ENCODE results near the gene RAI14. TPM values are rescaled to one million over a fixed set of nuclear protein-coding genes. Genes with fewer than 3 reads are reported as not detected.

The RAI14 gene
- total RNA-seq, 1 donor from 2014 or later = 259 TPM

DNA sequence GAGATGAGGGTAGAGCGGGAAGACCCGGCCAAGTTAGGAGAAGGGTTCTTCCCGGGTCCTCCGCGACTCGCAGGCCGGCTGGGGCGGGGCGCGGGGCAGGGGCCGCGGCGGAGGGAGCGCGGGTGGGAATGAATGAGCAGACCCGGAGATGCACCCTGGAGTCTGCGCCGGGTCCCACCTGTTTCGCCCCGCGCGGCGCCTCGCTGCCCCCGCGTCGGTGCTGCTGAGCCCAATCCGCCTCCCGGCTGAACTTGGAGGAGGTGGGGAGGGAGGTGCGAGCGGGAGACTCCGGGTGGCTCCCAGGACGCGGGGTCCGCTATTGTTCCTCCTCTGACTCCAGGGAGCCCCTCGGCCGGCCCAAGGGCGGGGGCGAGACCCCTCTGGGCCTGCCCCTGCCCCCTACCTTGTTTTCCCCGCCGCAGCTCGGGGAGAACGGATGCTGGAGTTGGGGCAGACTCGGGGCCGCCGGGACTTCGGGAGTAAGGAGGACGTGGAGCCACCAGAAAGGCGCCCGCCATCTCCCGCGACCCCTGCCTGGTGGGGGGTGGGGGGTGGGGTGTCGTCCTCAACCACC lies 659 bp downstream of the RAI14 start:
- TF ChIP-seq, protein P1, sequence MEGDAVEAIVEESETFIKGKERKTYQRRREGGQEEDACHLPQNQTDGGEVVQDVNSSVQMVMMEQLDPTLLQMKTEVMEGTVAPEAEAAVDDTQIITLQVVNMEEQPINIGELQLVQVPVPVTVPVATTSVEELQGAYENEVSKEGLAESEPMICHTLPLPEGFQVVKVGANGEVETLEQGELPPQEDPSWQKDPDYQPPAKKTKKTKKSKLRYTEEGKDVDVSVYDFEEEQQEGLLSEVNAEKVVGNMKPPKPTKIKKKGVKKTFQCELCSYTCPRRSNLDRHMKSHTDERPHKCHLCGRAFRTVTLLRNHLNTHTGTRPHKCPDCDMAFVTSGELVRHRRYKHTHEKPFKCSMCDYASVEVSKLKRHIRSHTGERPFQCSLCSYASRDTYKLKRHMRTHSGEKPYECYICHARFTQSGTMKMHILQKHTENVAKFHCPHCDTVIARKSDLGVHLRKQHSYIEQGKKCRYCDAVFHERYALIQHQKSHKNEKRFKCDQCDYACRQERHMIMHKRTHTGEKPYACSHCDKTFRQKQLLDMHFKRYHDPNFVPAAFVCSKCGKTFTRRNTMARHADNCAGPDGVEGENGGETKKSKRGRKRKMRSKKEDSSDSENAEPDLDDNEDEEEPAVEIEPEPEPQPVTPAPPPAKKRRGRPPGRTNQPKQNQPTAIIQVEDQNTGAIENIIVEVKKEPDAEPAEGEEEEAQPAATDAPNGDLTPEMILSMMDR (IDR thresholded peaks at IDR 0.05; ENCODE audit: partially characterized antibody, unreplicated experiment) = no peak
- Mint-ChIP-seq H3K27me3 (ENCODE audit: unreplicated experiment) (peaks cover 16% of the 10 kb centered on the region), H3K4me1 (ENCODE audit: low read depth, unreplicated experiment) (peaks cover 13% of the 10 kb centered on the region), H3K27ac (ENCODE audit: unreplicated experiment) (peak overlapping the region; percentile 92), H3K9me3 (ENCODE audit: unreplicated experiment) (peaks cover 20% of the 10 kb centered on the region), H3K36me3 (ENCODE audit: unreplicated experiment) (peaks cover 9% of the 10 kb centered on the region), H3K4me3 (ENCODE audit: unreplicated experiment) (peak overlapping the region; percentile 98)
- peak; percentile 51 for DNase-seq

DNA sequence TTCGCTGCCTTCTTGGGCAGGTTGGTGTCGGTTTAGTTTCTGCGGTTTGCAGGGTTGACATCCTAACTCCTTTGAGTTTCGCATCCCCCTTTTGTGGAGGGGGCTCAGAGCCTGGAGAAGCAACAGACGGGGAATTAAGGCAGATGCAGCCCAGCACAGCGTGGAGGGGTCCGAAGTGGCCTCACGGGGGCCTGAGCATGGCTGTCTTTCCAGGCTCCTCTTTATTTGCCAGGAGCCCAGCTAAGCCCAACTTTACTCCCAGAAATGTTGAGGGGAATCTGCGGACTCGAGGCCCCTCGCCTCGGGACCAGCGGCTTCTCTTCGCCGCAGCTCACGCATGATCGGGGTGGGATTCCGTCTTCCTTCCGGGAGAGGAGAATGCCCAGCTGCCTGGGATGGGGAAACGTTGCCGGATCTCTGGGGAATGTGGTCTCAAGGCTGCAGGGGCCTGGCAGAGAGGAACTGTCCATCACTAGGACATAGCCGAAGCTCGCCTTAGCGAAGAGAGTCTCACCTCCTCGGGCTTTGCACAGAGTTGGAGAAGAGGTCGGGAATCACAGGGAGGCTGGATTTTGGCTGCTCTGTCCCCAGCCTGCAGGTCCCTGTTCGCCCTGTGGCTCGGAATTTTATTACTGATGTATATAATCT lies 1.3 kb downstream of the RAI14 start:
- Mint-ChIP-seq H3K9me3 (ENCODE audit: unreplicated experiment) (peaks cover 20% of the 10 kb centered on the region), H3K27ac (ENCODE audit: unreplicated experiment) (peak overlapping the region; percentile 92), H3K4me1 (ENCODE audit: low read depth, unreplicated experiment) (peaks cover 16% of the 10 kb centered on the region), H3K36me3 (ENCODE audit: unreplicated experiment) (peaks cover 9% of the 10 kb centered on the region), H3K27me3 (ENCODE audit: unreplicated experiment) (peaks cover 16% of the 10 kb centered on the region), H3K4me3 (ENCODE audit: unreplicated experiment) (peak overlapping the region; percentile 98)
- peak; percentile 69 for DNase-seq
- TF ChIP-seq, protein P1 (IDR thresholded peaks at IDR 0.05; ENCODE audit: partially characterized antibody, unreplicated experiment) = no peak

DNA sequence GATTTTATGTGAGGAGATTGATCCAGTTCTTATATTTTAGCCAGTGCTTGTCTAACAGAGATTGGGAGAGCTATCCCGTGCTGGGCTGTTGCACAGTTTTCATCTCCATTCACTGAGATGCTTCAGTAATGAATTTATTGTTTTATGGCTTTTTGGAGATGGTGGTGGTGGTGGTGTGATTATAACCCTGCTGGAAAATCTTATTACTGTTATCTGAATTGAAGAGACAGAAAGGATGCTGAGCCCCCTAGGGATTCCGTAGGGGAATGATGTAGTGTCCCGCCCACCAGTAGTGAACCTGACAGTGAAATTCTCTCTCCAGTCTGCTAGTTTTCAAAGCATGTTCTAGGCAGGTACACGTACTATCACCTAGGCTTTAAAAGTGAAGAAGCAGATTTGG lies 1.9 kb downstream of the RAI14 start:
- Mint-ChIP-seq H3K9me3 (ENCODE audit: unreplicated experiment) (peaks cover 20% of the 10 kb centered on the region), H3K27me3 (ENCODE audit: unreplicated experiment) (peaks cover 16% of the 10 kb centered on the region), H3K4me3 (ENCODE audit: unreplicated experiment) (peak overlapping the region; percentile 98), H3K27ac (ENCODE audit: unreplicated experiment) (peak overlapping the region; percentile 92), H3K36me3 (ENCODE audit: unreplicated experiment) (peaks cover 9% of the 10 kb centered on the region), H3K4me1 (ENCODE audit: low read depth, unreplicated experiment) (peaks cover 16% of the 10 kb centered on the region)
- TF ChIP-seq, protein P1 (IDR thresholded peaks at IDR 0.05; ENCODE audit: partially characterized antibody, unreplicated experiment) = no peak
- DNase-seq = no peak

DNA sequence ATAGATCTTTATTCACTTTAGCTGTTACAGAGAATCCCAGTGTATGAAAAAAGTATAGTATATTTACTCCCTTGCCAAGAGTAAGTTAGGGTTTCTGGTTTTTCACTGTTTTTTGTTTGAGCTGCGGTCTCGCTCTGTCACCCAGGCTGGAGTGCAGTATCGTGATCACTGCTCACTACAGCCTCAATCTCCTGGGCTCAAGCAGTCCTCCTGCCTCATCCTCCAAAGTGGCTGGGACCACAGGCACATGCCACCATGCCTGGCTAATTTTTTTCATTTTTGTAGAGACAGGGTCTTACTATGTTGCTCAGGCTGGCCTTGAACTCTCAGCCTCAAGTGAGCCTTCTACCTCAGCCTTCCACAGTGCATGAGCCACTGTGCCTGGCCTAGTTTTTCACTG lies 3.0 kb downstream of the RAI14 start:
- no peak overlapping the region for H3K27ac Mint-ChIP-seq (ENCODE audit: unreplicated experiment)

More for the DNA sequence above, 3.0 kb downstream of the RAI14 start:
- peaks cover 5% of the 10 kb centered on the region for H3K36me3 Mint-ChIP-seq (ENCODE audit: unreplicated experiment)
- peak overlapping the region; percentile 98 for H3K4me3 Mint-ChIP-seq (ENCODE audit: unreplicated experiment)
- H3K27me3 Mint-ChIP-seq (ENCODE audit: unreplicated experiment) = peaks cover 13% of the 10 kb centered on the region
- TF ChIP-seq, protein P1 (IDR thresholded peaks at IDR 0.05; ENCODE audit: partially characterized antibody, unreplicated experiment) = no peak
- no peak for DNase-seq
- H3K9me3 Mint-ChIP-seq (ENCODE audit: unreplicated experiment) = peaks cover 20% of the 10 kb centered on the region
- peaks cover 19% of the 10 kb centered on the region for H3K4me1 Mint-ChIP-seq (ENCODE audit: low read depth, unreplicated experiment)

Data from glutamatergic neuron (in vitro differentiated cells).